Measurements from ENCODE around the gene PPIH. TPM values are rescaled to one million over a fixed set of nuclear protein-coding genes. Genes with fewer than 3 reads are reported as not detected.
"Not testable (repeated sequence)": the region's sequence is repeated elsewhere in the genome, so short reads cannot be mapped to it uniquely, and the experiment has no call there.

Gene PPIH
- polyA plus RNA-seq, 1 donor from 2014 or later = 85.0 TPM

DNA sequence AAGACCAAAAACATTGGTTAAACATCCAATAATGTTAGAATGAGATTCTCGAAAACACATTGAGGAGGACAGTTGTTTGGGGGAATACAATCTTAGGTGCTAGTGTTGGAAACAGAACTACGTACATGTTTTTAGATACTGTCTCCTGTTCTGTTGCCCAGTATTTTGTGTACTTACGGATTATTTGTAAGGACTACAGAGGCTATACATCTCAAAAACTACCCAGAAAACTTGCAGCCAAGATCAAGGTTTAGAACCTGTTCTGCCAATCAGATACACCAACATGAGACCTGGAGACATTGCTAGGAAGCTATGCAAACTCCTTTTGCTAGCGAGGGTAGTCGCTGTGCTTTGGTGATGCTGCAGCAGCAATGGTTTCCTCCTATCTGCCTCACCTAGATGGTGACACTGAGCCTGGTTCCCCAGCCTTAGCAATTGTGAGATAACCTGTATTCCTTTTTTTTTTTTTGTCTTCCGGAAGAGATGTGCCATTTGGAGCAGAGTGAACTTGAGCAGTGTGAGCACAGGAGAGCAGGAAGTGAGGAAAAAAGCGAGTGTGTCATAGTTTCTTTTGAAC, 45.8 kb downstream of the PPIH start:
- H4K20me1 ChIP-seq (ENCODE audit: insufficient read depth) = no peaks in the 10 kb centered on the region
- no peaks in the 10 kb centered on the region for H3K9me2 ChIP-seq (ENCODE audit: insufficient read depth, low read length)
- no peak overlapping the region for H3K4me3 ChIP-seq (ENCODE audit: low read length)
- H3K9ac ChIP-seq (ENCODE audit: low read length) = no peak overlapping the region
- no peak overlapping the region for H3K4me2 ChIP-seq (ENCODE audit: low read length)
- TF ChIP-seq TAF1 (IDR thresholded peaks at IDR 0.05; ENCODE audit: low read depth) (no peak), MXI1 (conservative IDR thresholded peaks at IDR 0.05; ENCODE audit: poor library complexity, severe bottlenecking) (no peak), RAD21 (conservative IDR thresholded peaks at IDR 0.05) (no peak), SMC3 (conservative IDR thresholded peaks at IDR 0.05; ENCODE audit: poor library complexity) (no peak), EP300 (conservative IDR thresholded peaks at IDR 0.05; ENCODE audit: poor library complexity, severe bottlenecking) (no peak), CTCF (IDR thresholded peaks at IDR 0.05; ENCODE audit: poor library complexity, severe bottlenecking) (no peak)
- no peaks in the 10 kb centered on the region for H3F3A ChIP-seq (ENCODE audit: insufficient read depth, low read length, poor library complexity, severe bottlenecking)
- no peaks in the 10 kb centered on the region for H3K27me3 ChIP-seq (ENCODE audit: insufficient read depth, low read depth, low read length)
- H3K9me3 ChIP-seq (ENCODE audit: low read length) = peaks cover 6% of the 10 kb centered on the region
- no peak overlapping the region for H2AFZ ChIP-seq (ENCODE audit: low read depth, low read length)
- no peak overlapping the region for H3K27ac ChIP-seq (ENCODE audit: low read length)
- no peaks in the 10 kb centered on the region for H3K36me3 ChIP-seq (ENCODE audit: insufficient read depth, low read length)
- H3K79me2 ChIP-seq (replicated peaks; ENCODE audit: insufficient read depth, low read length) = no peaks in the 10 kb centered on the region

DNA sequence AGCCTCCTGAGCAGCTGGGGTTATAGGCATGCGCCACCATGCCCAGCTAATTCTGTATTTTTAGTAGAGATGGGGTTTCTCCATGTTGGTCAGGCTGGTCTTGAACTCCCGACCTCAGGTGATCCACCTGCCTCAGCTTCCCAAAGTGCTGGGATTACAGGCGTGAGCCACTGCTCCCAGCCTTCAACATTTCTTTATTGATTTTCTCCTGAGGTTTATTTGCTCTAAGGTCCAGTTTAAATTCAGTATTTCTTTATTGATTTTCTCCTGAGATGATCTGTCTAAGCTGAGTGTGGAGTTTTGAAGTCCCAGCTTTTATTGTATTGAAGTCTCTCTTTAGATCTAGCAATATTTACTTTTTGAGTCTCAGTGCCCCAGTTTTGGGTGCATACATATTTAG, 54.6 kb downstream of the PPIH start:
- H3K9me2 ChIP-seq (ENCODE audit: insufficient read depth, low read length); H3K9me3 ChIP-seq (ENCODE audit: low read length); H3K79me2 ChIP-seq (replicated peaks; ENCODE audit: insufficient read depth, low read length): not testable (repeated sequence)

DNA sequence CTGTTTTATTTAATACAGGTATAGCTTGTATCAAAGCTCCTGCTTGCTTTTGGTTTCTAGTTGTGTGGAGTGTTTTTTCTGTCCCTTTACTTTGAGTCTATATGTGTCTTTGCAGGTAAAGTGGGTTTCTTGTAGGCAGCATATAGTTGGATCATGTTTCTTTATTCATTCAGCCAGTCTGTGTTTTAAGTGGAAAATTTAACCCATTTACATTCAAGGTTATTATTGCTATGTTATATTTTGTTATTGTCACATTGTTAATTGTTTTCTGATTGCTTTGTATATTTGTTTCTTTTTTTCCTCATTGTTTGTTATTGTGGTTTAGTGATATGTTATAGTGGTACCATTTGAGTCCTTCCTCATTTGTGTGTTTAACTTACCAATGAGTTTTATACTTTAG, 55.1 kb downstream of the PPIH start:
- peaks cover 8% of the 10 kb centered on the region for H3K36me3 ChIP-seq (ENCODE audit: insufficient read depth, low read length)
- H2AFZ ChIP-seq (ENCODE audit: low read depth, low read length) = no peak overlapping the region
- no peak overlapping the region for H3K4me2 ChIP-seq (ENCODE audit: low read length)
- H3K4me3 ChIP-seq (ENCODE audit: low read length) = no peak overlapping the region
- H3K79me2 ChIP-seq (replicated peaks; ENCODE audit: insufficient read depth, low read length) = peaks cover 4% of the 10 kb centered on the region
- H3F3A ChIP-seq (ENCODE audit: insufficient read depth, low read length, poor library complexity, severe bottlenecking) = no peaks in the 10 kb centered on the region
- H3K9ac ChIP-seq (ENCODE audit: low read length) = no peak overlapping the region
- TF ChIP-seq CTCF (IDR thresholded peaks at IDR 0.05; ENCODE audit: poor library complexity, severe bottlenecking) (no peak), MXI1 (conservative IDR thresholded peaks at IDR 0.05; ENCODE audit: poor library complexity, severe bottlenecking) (no peak), TAF1 (IDR thresholded peaks at IDR 0.05; ENCODE audit: low read depth) (no peak), SMC3 (conservative IDR thresholded peaks at IDR 0.05; ENCODE audit: poor library complexity) (no peak), EZH2 (IDR thresholded peaks at IDR 0.05; ENCODE audit: borderline replicate concordance, insufficient read depth, low read length, poor library complexity, severe bottlenecking) (no peak), POLR2AphosphoS5 (IDR thresholded peaks at IDR 0.05) (no peak), RAD21 (conservative IDR thresholded peaks at IDR 0.05) (no peak), REST (IDR thresholded peaks at IDR 0.05; ENCODE audit: borderline replicate concordance) (no peak), EP300 (conservative IDR thresholded peaks at IDR 0.05; ENCODE audit: poor library complexity, severe bottlenecking) (no peak)
- no peaks in the 10 kb centered on the region for H3K27me3 ChIP-seq (ENCODE audit: insufficient read depth, low read depth, low read length)
- peaks cover 6% of the 10 kb centered on the region for H3K9me3 ChIP-seq (ENCODE audit: low read length)
- no peaks in the 10 kb centered on the region for H3K9me2 ChIP-seq (ENCODE audit: insufficient read depth, low read length)
- no peaks in the 10 kb centered on the region for H4K20me1 ChIP-seq (ENCODE audit: insufficient read depth)
- no peak overlapping the region for H3K27ac ChIP-seq (ENCODE audit: low read length)

More for the DNA sequence above, 54.6 kb downstream of the PPIH start:
- not testable (repeated sequence) for H3K4me2 ChIP-seq (ENCODE audit: low read length); H3K9ac ChIP-seq (ENCODE audit: low read length); H4K20me1 ChIP-seq (ENCODE audit: insufficient read depth); H3F3A ChIP-seq (ENCODE audit: insufficient read depth, low read length, poor library complexity, severe bottlenecking); H2AFZ ChIP-seq (ENCODE audit: low read depth, low read length); H3K27me3 ChIP-seq (ENCODE audit: insufficient read depth, low read depth, low read length); H3K27ac ChIP-seq (ENCODE audit: low read length); H3K36me3 ChIP-seq (ENCODE audit: insufficient read depth, low read length); H3K4me3 ChIP-seq (ENCODE audit: low read length)

DNA sequence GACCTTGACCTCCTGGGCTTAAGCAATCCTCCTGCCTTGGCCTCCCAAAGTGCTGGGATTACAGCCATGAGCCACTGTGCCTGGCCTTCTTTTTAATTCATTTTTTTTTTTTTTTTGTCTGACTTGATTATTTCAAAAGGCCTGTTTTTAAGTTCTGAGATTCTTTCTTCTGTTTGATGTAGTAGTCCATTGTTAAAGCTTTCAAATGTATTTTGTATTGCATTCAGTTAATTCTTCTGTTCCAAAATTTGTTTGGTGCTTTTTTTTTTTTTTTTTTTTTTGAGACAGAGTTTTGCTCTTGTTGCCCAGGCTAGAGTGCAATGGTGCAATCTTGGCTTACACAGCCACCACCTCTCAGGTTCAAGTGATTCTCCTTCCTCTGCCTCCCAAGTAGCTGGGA, 56.2 kb downstream of the PPIH start:
- H4K20me1 ChIP-seq (ENCODE audit: insufficient read depth); H3K4me2 ChIP-seq (ENCODE audit: low read length); H3K27ac ChIP-seq (ENCODE audit: low read length); H2AFZ ChIP-seq (ENCODE audit: low read depth, low read length); H3K9me3 ChIP-seq (ENCODE audit: low read length); H3K27me3 ChIP-seq (ENCODE audit: insufficient read depth, low read depth, low read length); H3K9ac ChIP-seq (ENCODE audit: low read length); H3K36me3 ChIP-seq (ENCODE audit: insufficient read depth, low read length); H3K9me2 ChIP-seq (ENCODE audit: insufficient read depth, low read length); H3K79me2 ChIP-seq (replicated peaks; ENCODE audit: insufficient read depth, low read length); H3K4me3 ChIP-seq (ENCODE audit: low read length); H3F3A ChIP-seq (ENCODE audit: insufficient read depth, low read length, poor library complexity, severe bottlenecking): not testable (repeated sequence)

Data from neural cell (in vitro differentiated cells).